ENCODE data around the gene PKN2. TPM values are rescaled to one million over a fixed set of nuclear protein-coding genes. Genes with fewer than 3 reads are reported as not detected.
"Not testable (repeated sequence)": the region's sequence is repeated elsewhere in the genome, so short reads cannot be mapped to it uniquely, and the experiment has no call there.

The PKN2 gene
- total RNA-seq, 3 donors from 2014 or later = 47.0 to 75.5 (median 60.3) TPM

GRCh38 chr1:88698764-88699163 is 14.7 kb downstream of the PKN2 start:
- no peak for TF ChIP-seq POLR2AphosphoS5 (IDR thresholded peaks at IDR 0.05)
- no peak for TF ChIP-seq CTCF (IDR thresholded peaks at IDR 0.05)
- TF ChIP-seq POLR2A (IDR thresholded peaks at IDR 0.05) = no peak
- intact Hi-C loops (cut with DNase I; ENCODE audit: low total_unique reads) = no loop called here
- H3K9me3 ChIP-seq = no peaks in the 10 kb centered on the region

GRCh38 chr1:88700425-88701013 is 16.4 kb downstream of the PKN2 start:
- H3K4me3 ChIP-seq = no peak overlapping the region
- intact Hi-C loops (cut with DNase I; ENCODE audit: low total_unique reads) = no loop called here
- no peak overlapping the region for H3K27ac ChIP-seq
- no peak for TF ChIP-seq POLR2AphosphoS5 (IDR thresholded peaks at IDR 0.05)
- no peak for TF ChIP-seq CTCF (IDR thresholded peaks at IDR 0.05)
- no peak for TF ChIP-seq POLR2A (IDR thresholded peaks at IDR 0.05)
- DNase-seq (ENCODE audit: low spot score in 2 of 2) = no peak
- no peaks in the 10 kb centered on the region for H3K4me1 ChIP-seq
- H3K27me3 ChIP-seq = no peaks in the 10 kb centered on the region
- H3K36me3 ChIP-seq = no peaks in the 10 kb centered on the region
- no peaks in the 10 kb centered on the region for H3K9me3 ChIP-seq

More at GRCh38 chr1:88698764-88699163, 14.7 kb downstream of the PKN2 start:
- H3K27ac ChIP-seq = no peak overlapping the region
- H3K4me1 ChIP-seq = no peaks in the 10 kb centered on the region
- no peak overlapping the region for H3K4me3 ChIP-seq
- H3K36me3 ChIP-seq = no peaks in the 10 kb centered on the region
- H3K27me3 ChIP-seq = no peaks in the 10 kb centered on the region
- no peak for DNase-seq (ENCODE audit: low spot score in 2 of 2)

GRCh38 chr1:88701275-88701674 is 17.2 kb downstream of the PKN2 start:
- H3K27ac ChIP-seq = peak overlapping the region in 1 of 2 donors; percentile 53
- no peaks in the 10 kb centered on the region for H3K36me3 ChIP-seq
- no peaks in the 10 kb centered on the region for H3K27me3 ChIP-seq
- DNase-seq (ENCODE audit: low spot score in 2 of 2) = no peak
- H3K4me1 ChIP-seq = no peaks in the 10 kb centered on the region
- H3K9me3 ChIP-seq = no peaks in the 10 kb centered on the region
- intact Hi-C loops (cut with DNase I; ENCODE audit: low total_unique reads) = no loop called here
- no peak for TF ChIP-seq POLR2A (IDR thresholded peaks at IDR 0.05)
- TF ChIP-seq CTCF (IDR thresholded peaks at IDR 0.05) = no peak
- TF ChIP-seq POLR2AphosphoS5 (IDR thresholded peaks at IDR 0.05) = no peak
- no peak overlapping the region for H3K4me3 ChIP-seq

GRCh38 chr1:88701793-88702192 is 17.7 kb downstream of the PKN2 start:
- H3K36me3 ChIP-seq; H3K9me3 ChIP-seq; H3K27me3 ChIP-seq; H3K4me3 ChIP-seq; H3K4me1 ChIP-seq; intact Hi-C loops (cut with DNase I; ENCODE audit: low total_unique reads); DNase-seq (ENCODE audit: low spot score in 2 of 2): not testable (repeated sequence)
- peak overlapping the region in 1 of 2 donors; percentile 23 for H3K27ac ChIP-seq

GRCh38 chr1:88708011-88708410 is 23.9 kb downstream of the PKN2 start:
- Histone ChIP-seq H3K36me3 (no peaks in the 10 kb centered on the region), H3K9me3 (no peaks in the 10 kb centered on the region), H3K4me1 (no peaks in the 10 kb centered on the region), H3K27ac (no peak overlapping the region), H3K27me3 (no peaks in the 10 kb centered on the region), H3K4me3 (no peak overlapping the region)
- intact Hi-C loops (cut with DNase I; ENCODE audit: low total_unique reads) = no loop called here
- TF ChIP-seq POLR2AphosphoS5 (IDR thresholded peaks at IDR 0.05) (no peak), CTCF (IDR thresholded peaks at IDR 0.05) (no peak), POLR2A (IDR thresholded peaks at IDR 0.05) (no peak)
- DNase-seq (ENCODE audit: low spot score in 2 of 2) = no peak

GRCh38 chr1:88712907-88713306 is 28.8 kb downstream of the PKN2 start:
- intact Hi-C loops (cut with DNase I; ENCODE audit: low total_unique reads); DNase-seq (ENCODE audit: low spot score in 2 of 2); H3K27ac ChIP-seq; H3K36me3 ChIP-seq; H3K27me3 ChIP-seq; H3K4me1 ChIP-seq; H3K4me3 ChIP-seq; H3K9me3 ChIP-seq: not testable (repeated sequence)

GRCh38 chr1:88716571-88716970 is 32.5 kb downstream of the PKN2 start:
- H3K4me3 ChIP-seq; H3K4me1 ChIP-seq; intact Hi-C loops (cut with DNase I; ENCODE audit: low total_unique reads); H3K27ac ChIP-seq; H3K9me3 ChIP-seq; DNase-seq (ENCODE audit: low spot score in 2 of 2); H3K27me3 ChIP-seq; H3K36me3 ChIP-seq: not testable (repeated sequence)

Data from breast epithelium (tissue), 4 donors.